ENCODE results near the gene ZP2. TPM values are rescaled to one million over a fixed set of nuclear protein-coding genes. Genes with fewer than 3 reads are reported as not detected.

The ZP2 gene
- total and polyA plus RNA-seq, 12 donors, result not detected

GRCh38 chr16:21233045-21233520 is 21.7 kb upstream of the ZP2 start:
- H3K27ac ChIP-seq, result no peak overlapping the region
- peaks cover 0 to 26% (median 7%) of the 10 kb centered on the region in 7 donors for H3K27me3 ChIP-seq
- H3K4me3 ChIP-seq, result no peak overlapping the region
- intact Hi-C loops (cut with DNase I), result no loop called here
- DNase-seq (no peak), ATAC-seq (no peak)
- 89 to 91% methylated on average over 1 of the region's 1 CpG for WGBS, 2 donors
- H3K9me3 ChIP-seq, result no peaks in the 10 kb centered on the region
- no peaks in the 10 kb centered on the region for H3K36me3 ChIP-seq
- TF ChIP-seq, protein P1, sequence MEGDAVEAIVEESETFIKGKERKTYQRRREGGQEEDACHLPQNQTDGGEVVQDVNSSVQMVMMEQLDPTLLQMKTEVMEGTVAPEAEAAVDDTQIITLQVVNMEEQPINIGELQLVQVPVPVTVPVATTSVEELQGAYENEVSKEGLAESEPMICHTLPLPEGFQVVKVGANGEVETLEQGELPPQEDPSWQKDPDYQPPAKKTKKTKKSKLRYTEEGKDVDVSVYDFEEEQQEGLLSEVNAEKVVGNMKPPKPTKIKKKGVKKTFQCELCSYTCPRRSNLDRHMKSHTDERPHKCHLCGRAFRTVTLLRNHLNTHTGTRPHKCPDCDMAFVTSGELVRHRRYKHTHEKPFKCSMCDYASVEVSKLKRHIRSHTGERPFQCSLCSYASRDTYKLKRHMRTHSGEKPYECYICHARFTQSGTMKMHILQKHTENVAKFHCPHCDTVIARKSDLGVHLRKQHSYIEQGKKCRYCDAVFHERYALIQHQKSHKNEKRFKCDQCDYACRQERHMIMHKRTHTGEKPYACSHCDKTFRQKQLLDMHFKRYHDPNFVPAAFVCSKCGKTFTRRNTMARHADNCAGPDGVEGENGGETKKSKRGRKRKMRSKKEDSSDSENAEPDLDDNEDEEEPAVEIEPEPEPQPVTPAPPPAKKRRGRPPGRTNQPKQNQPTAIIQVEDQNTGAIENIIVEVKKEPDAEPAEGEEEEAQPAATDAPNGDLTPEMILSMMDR (IDR thresholded peaks at IDR 0.05), result no peak
- no peaks in the 10 kb centered on the region for H3K4me1 ChIP-seq

GRCh38 chr16:21228361-21228872 is 17.0 kb upstream of the ZP2 start:
- Histone ChIP-seq H3K4me3 (no peak overlapping the region), H3K4me1 (no peaks in the 10 kb centered on the region), H3K27me3 (peaks cover 0 to 46% (median 10%) of the 10 kb centered on the region in 7 donors), H3K9me3 (no peaks in the 10 kb centered on the region), H3K36me3 (no peaks in the 10 kb centered on the region), H3K27ac (no peak overlapping the region)
- WGBS, 2 donors, result 48 to 61% methylated on average over 2 of the region's 2 CpGs
- TF ChIP-seq, protein P1 (IDR thresholded peaks at IDR 0.05), result no peak
- DNase-seq (no peak), ATAC-seq (no peak)
- intact Hi-C loops (cut with DNase I), result no loop called here

DNA sequence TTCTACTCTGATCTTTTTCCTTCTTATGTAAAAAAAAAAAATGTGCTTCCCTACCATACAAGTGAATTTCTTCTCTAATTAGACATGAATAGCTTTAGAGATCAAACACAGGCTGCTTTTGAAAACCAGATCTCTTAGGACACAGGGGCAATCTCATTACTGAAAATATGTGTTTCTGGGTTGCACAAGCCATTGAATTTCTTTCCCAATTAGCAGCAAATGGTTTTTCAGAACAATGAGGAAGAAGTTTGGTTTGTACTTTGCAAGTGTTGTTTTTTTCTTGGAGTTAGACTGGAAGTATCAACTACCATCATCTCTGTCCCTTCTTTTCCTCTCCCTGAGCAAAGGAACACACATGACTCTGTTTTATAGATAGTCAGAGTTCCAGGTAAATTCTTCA is 16.5 kb upstream of the ZP2 start:
- no peaks in the 10 kb centered on the region for H3K4me1 ChIP-seq
- TF ChIP-seq, protein P1 (IDR thresholded peaks at IDR 0.05), result no peak
- ATAC-seq (no peak), DNase-seq (no peak)
- intact Hi-C loops (cut with DNase I), result no loop called here
- H3K9me3 ChIP-seq, result no peaks in the 10 kb centered on the region
- no peak overlapping the region for H3K4me3 ChIP-seq
- no peak overlapping the region for H3K27ac ChIP-seq
- H3K36me3 ChIP-seq, result no peaks in the 10 kb centered on the region
- H3K27me3 ChIP-seq, result peaks cover 0 to 46% (median 15%) of the 10 kb centered on the region in 7 donors

GRCh38 chr16:21226749-21227148 is 15.4 kb upstream of the ZP2 start:
- Histone ChIP-seq H3K36me3 (no peaks in the 10 kb centered on the region), H3K4me3 (no peak overlapping the region), H3K4me1 (no peaks in the 10 kb centered on the region), H3K27me3 (peaks cover 0 to 46% (median 16%) of the 10 kb centered on the region in 7 donors), H3K27ac (no peak overlapping the region), H3K9me3 (no peaks in the 10 kb centered on the region)
- ATAC-seq, result no peak
- no peak for DNase-seq
- TF ChIP-seq, protein P1 (IDR thresholded peaks at IDR 0.05), result no peak
- intact Hi-C loops (cut with DNase I), result no loop called here
